Chondrocyte (in vitro differentiated cells): ENCODE results near the gene TMEM250. TPM values are rescaled to one million over a fixed set of nuclear protein-coding genes. Genes with fewer than 3 reads are reported as not detected.

Source experiments
- DNase-seq: peaks from one replicate; pipeline ENCODE4 v3.0.0; 2021; ENCODE audit warnings: mixed read lengths, low spot score
- H3K27ac Mint-ChIP-seq: one replicate; pipeline ENCODE4 v1.8.0; 2021; ENCODE audit warnings: mild to moderate bottlenecking, moderate library complexity, mixed read lengths; ENCODE audit not compliant: unreplicated experiment
- H3K27me3 Mint-ChIP-seq: 2 replicates; pipeline ENCODE4 v1.8.0; 2021; ENCODE audit warnings: low read depth, mixed read lengths
- H3K36me3 Mint-ChIP-seq: 2 replicates; pipeline ENCODE4 v1.8.0; 2021; ENCODE audit warnings: low read depth, mixed read lengths
- H3K4me1 Mint-ChIP-seq: 2 replicates; pipeline ENCODE4 v1.8.0; 2021; ENCODE audit warnings: low read depth, mild to moderate bottlenecking, mixed read lengths
- H3K4me3 Mint-ChIP-seq: one replicate; pipeline ENCODE4 v1.8.0; 2021; ENCODE audit warnings: mild to moderate bottlenecking, moderate library complexity, mixed read lengths; ENCODE audit not compliant: unreplicated experiment
- H3K9me3 Mint-ChIP-seq: 2 replicates; pipeline ENCODE4 v1.8.0; 2021; ENCODE audit warnings: low read depth, mixed read lengths
- total RNA-seq: library from RNA; stranded (reverse); gene quantifications from 3 replicates; pipeline ENCODE4 v1.2.1, GENCODE V29; 2021
- TF ChIP-seq, protein P1 (sequence below): fragments of 200-600 bp; sonication (generic); IDR thresholded peaks from 2 replicates; pipeline ENCODE4 v1.5.0; 2021; ENCODE audit warnings: antibody characterized with exemption, mild to moderate bottlenecking, moderate library complexity

TMEM250 gene
- total RNA-seq, 1 donor from 2014 or later = 37.3 TPM

DNA sequence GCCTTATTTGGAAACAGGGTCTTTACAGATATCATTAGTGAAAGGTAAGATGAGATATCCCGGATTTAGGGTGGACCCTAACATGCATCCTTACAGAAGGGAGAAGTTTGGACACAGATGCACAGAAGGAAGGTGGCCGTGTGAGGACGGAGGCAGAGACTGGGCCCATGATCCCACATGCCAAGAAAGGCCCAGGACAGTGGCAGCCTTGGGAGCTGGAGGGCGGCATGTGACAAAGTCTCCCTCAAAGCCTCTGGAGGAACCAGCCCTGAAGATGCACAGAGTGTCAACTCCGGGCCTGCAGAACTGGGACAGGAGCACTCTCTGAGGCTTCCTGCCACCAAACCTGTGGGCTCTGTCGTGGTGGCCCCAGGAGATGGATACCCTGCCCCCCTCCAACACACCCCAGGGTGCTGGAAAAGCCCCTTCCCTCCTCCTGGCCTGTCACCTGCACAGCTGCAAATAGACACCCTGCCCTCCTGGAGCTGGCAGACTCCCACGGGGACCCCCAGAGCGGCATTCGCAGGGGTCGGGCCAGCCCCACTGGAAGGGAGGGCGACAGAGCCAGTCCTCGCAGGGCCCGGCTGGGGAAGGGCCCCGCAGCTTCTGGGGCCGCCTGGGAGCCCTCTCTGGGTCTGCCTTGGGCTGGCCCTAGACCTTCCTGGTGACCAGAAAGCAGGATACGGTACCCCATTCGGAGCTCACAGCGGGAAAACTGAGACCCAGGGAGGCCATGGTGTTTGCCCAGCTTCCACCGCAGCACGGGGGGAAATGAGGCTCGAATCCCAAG, 31.5 kb downstream of the TMEM250 start:
- no peak overlapping the region for H3K4me3 Mint-ChIP-seq
- peak; percentile 60 for DNase-seq

GRCh38 chr9:136086213-136086881, 32.3 kb downstream of the TMEM250 start:
- TF ChIP-seq, protein P1, sequence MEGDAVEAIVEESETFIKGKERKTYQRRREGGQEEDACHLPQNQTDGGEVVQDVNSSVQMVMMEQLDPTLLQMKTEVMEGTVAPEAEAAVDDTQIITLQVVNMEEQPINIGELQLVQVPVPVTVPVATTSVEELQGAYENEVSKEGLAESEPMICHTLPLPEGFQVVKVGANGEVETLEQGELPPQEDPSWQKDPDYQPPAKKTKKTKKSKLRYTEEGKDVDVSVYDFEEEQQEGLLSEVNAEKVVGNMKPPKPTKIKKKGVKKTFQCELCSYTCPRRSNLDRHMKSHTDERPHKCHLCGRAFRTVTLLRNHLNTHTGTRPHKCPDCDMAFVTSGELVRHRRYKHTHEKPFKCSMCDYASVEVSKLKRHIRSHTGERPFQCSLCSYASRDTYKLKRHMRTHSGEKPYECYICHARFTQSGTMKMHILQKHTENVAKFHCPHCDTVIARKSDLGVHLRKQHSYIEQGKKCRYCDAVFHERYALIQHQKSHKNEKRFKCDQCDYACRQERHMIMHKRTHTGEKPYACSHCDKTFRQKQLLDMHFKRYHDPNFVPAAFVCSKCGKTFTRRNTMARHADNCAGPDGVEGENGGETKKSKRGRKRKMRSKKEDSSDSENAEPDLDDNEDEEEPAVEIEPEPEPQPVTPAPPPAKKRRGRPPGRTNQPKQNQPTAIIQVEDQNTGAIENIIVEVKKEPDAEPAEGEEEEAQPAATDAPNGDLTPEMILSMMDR = no peak
- Mint-ChIP-seq H3K27ac (no peak overlapping the region), H3K4me1 (peaks cover 34% of the 10 kb centered on the region), H3K9me3 (no peaks in the 10 kb centered on the region), H3K36me3 (no peaks in the 10 kb centered on the region), H3K4me3 (no peak overlapping the region), H3K27me3 (no peaks in the 10 kb centered on the region)
- DNase-seq = peak; percentile 88

More for the DNA sequence above, 31.5 kb downstream of the TMEM250 start:
- Mint-ChIP-seq H3K4me1 (peaks cover 41% of the 10 kb centered on the region), H3K9me3 (no peaks in the 10 kb centered on the region), H3K27me3 (no peaks in the 10 kb centered on the region), H3K27ac (no peak overlapping the region), H3K36me3 (no peaks in the 10 kb centered on the region)
- TF ChIP-seq, protein P1 = no peak

DNA sequence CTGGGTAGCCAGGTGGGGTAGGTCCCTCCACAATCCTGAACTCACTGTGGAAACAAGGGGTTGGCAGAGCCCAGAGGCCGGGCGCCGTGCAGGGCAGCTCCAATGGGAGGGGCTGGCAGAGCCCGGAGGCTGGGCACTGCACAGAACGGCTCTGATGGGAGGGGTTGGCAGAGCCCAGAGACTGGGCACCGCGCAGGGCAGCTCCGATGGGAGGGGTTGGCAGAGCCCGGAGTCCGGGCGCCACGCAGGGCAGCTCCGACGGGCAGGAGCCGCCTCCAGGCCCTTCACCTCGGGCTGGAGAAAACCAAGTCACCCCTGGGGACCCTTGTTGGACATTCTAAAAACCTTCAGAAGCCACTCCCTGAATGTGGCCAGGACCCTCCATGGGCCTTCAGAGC, 32.9 kb downstream of the TMEM250 start:
- Mint-ChIP-seq H3K4me1 (peaks cover 29% of the 10 kb centered on the region), H3K4me3 (no peak overlapping the region), H3K27ac (no peak overlapping the region), H3K27me3 (no peaks in the 10 kb centered on the region), H3K36me3 (no peaks in the 10 kb centered on the region), H3K9me3 (no peaks in the 10 kb centered on the region)
- peak; percentile 58 for DNase-seq
- TF ChIP-seq, protein P1 = no peak

DNA sequence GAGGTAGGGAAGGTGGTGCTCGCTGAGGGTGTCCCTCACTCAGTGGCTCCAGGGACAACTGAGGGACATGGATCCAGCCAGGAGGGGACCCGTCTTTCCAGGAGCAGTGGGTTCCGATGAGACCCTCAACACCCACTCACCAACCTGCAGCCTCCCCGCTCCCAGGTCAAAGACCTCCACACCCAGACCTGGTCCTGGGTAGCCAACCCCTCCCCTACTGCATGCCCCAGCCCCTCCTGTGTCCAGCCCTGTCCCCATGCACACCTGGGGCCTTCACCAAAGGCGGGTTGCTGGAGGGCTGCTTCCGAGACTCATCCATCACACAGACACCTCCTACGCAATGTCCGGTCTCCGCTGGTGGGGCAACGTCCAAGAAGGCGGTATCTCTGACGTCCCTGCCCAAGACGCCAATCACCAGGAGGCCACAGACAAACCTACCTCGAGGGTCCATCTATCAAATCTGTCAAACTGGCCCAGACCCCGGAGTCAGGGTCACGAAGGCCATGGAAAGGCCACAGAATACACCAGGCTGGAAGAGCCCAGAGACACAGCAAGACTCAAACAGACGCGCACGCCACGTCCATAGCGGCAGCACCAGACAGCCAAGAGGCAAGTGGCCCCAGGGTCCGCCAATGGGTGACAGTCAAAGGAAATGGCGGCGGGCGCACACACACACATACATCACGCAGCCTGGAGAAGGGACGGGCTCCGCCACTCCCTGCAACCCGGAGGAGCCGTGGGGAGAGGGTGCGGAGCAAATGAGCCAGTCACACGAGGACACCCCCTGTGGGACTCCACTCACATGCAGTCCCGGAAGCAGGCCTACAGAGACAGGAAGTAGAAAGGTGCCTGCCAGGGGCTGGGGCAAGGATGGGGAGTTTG, 34.4 kb downstream of the TMEM250 start:
- peak; percentile 85 for DNase-seq
- TF ChIP-seq, protein P1 = no peak
- H3K36me3 Mint-ChIP-seq = no peaks in the 10 kb centered on the region
- H3K4me1 Mint-ChIP-seq = peaks cover 29% of the 10 kb centered on the region
- no peaks in the 10 kb centered on the region for H3K9me3 Mint-ChIP-seq
- no peaks in the 10 kb centered on the region for H3K27me3 Mint-ChIP-seq
- H3K27ac Mint-ChIP-seq = no peak overlapping the region
- H3K4me3 Mint-ChIP-seq = no peak overlapping the region

GRCh38 chr9:136083558-136084062, 35.1 kb downstream of the TMEM250 start:
- TF ChIP-seq, protein P1 = no peak
- no peaks in the 10 kb centered on the region for H3K27me3 Mint-ChIP-seq
- no peaks in the 10 kb centered on the region for H3K36me3 Mint-ChIP-seq
- H3K27ac Mint-ChIP-seq = no peak overlapping the region
- H3K9me3 Mint-ChIP-seq = no peaks in the 10 kb centered on the region
- H3K4me3 Mint-ChIP-seq = no peak overlapping the region
- DNase-seq = peak; percentile 82
- H3K4me1 Mint-ChIP-seq = peaks cover 33% of the 10 kb centered on the region
